ENCODE data around the gene XPC. TPM values are rescaled to one million over a fixed set of nuclear protein-coding genes. Genes with fewer than 3 reads are reported as not detected.

XPC gene
- total and polyA plus RNA-seq, 2 donors: 19.1 to 32.8 TPM

DNA sequence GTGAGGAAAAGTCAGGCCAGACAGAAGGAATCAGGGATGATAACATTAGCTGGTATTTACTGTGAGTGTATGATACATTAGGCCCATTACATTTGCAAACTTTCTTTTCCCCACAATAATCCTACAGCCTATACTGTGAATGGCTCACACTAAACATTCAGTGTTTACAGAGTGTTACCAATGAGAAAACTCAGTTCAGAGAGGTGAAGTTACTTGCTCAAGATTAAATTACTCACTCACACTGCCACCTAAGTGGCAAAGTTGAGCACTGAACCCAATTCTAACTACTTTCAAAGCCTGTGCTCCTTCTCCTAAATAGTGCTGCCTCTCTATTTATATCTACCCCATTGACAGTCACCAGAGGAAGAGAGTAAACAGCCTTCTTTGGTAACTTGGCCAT is 8.5 kb downstream of the XPC start:
- peaks cover 2 to 3% of the 10 kb centered on the region in 2 donors for H3K4me1 ChIP-seq (ENCODE audit: control insufficient read depth in 2 of 2, insufficient read depth in 2 of 2, low read length in 2 of 2)
- no peak overlapping the region for H3K27ac ChIP-seq (ENCODE audit: low read depth in 1 of 2, low read length in 1 of 2)
- no peaks in the 10 kb centered on the region for H3K27me3 ChIP-seq (ENCODE audit: control insufficient read depth in 2 of 2, insufficient read depth in 1 of 2, low read length in 1 of 2)
- no peak overlapping the region for H3K4me3 ChIP-seq (ENCODE audit: low read length in 2 of 2)
- DNase-seq (ENCODE audit: low read depth in 6 of 9, low spot score in 9 of 9): no peak
- no peaks in the 10 kb centered on the region for H3K9me3 ChIP-seq (ENCODE audit: control insufficient read depth in 2 of 2, insufficient read depth in 1 of 2, low read length in 1 of 2)
- H3K36me3 ChIP-seq (ENCODE audit: control insufficient read depth in 2 of 2, insufficient read depth in 2 of 2, low read length in 1 of 2): peaks cover 67 to 72% of the 10 kb centered on the region in 2 donors

DNA sequence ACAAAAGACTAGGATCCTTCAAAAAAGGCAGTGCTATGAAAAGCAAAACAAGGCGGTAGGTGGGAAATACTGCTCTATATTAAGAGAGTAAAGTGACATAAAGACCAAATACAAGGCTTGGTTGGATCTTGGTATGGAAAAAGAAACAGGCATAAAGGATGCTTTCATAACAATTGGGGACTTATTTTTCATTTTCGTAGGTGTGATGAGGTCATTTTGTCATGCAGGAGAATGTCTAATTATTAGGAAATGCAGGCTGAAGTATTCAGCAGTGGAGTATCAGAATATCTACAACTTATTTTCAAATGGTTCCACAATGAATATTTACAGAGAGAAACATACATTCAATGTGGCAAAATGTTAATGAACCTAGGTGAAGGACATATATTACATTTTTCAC is 9.0 kb downstream of the XPC start:
- DNase-seq (ENCODE audit: low read depth in 6 of 9, low spot score in 9 of 9): no peak
- H3K27me3 ChIP-seq (ENCODE audit: control insufficient read depth in 2 of 2, insufficient read depth in 1 of 2, low read length in 1 of 2): no peaks in the 10 kb centered on the region
- H3K4me1 ChIP-seq (ENCODE audit: control insufficient read depth in 2 of 2, insufficient read depth in 2 of 2, low read length in 2 of 2): no peaks in the 10 kb centered on the region
- no peaks in the 10 kb centered on the region for H3K9me3 ChIP-seq (ENCODE audit: control insufficient read depth in 2 of 2, insufficient read depth in 1 of 2, low read length in 1 of 2)
- H3K4me3 ChIP-seq (ENCODE audit: low read length in 2 of 2): no peak overlapping the region
- WGBS: 97% methylated on average over 2 of the region's 2 CpGs
- peaks cover 71 to 77% of the 10 kb centered on the region in 2 donors for H3K36me3 ChIP-seq (ENCODE audit: control insufficient read depth in 2 of 2, insufficient read depth in 2 of 2, low read length in 1 of 2)
- no peak overlapping the region for H3K27ac ChIP-seq (ENCODE audit: low read depth in 1 of 2, low read length in 1 of 2)

DNA sequence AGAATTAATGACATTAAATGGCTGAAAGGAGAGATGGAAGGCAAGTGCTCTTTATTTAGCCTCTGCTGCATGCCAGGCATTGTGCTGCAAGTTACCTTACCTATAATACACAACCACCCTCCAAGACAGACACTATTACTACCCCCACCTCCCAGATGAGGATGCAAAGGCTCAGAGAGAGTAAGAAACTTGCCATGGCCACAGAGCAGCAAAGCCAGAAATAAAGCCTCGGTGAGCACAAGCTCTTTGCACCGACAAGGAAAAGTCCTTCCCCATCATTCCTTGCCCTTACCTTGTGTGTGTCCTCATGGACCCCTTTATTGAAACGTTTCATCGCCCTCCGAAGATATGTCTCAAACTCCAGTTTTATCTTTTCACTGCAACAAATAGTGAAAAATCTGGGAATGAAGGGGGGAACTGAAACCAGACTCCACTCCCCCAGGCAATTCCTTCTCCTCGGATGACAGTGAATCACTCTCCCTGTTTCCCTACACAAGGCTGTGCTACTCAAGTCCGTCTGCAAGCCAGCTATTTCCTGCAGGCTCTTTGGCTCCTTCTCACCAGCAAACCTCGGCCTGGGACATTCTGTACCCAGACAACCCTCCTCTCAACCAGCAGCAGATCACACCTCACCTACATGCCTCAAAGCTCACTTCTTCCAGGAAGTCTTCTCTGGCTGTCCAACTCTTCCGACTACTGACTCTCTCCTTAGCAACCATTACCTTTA is 11.4 kb downstream of the XPC start:
- Histone ChIP-seq H3K4me1 (ENCODE audit: control insufficient read depth in 2 of 2, insufficient read depth in 2 of 2, low read length in 2 of 2) (no peaks in the 10 kb centered on the region), H3K4me3 (ENCODE audit: low read length in 2 of 2) (no peak overlapping the region), H3K27ac (ENCODE audit: low read depth in 1 of 2, low read length in 1 of 2) (no peak overlapping the region), H3K9me3 (ENCODE audit: control insufficient read depth in 2 of 2, insufficient read depth in 1 of 2, low read length in 1 of 2) (no peaks in the 10 kb centered on the region), H3K27me3 (ENCODE audit: control insufficient read depth in 2 of 2, insufficient read depth in 1 of 2, low read length in 1 of 2) (no peaks in the 10 kb centered on the region), H3K36me3 (ENCODE audit: control insufficient read depth in 2 of 2, insufficient read depth in 2 of 2, low read length in 1 of 2) (peaks cover 74 to 82% of the 10 kb centered on the region in 2 donors)
- 98% methylated on average over 9 of the region's 9 CpGs for WGBS
- DNase-seq (ENCODE audit: low read depth in 6 of 9, low spot score in 9 of 9): no peak

DNA sequence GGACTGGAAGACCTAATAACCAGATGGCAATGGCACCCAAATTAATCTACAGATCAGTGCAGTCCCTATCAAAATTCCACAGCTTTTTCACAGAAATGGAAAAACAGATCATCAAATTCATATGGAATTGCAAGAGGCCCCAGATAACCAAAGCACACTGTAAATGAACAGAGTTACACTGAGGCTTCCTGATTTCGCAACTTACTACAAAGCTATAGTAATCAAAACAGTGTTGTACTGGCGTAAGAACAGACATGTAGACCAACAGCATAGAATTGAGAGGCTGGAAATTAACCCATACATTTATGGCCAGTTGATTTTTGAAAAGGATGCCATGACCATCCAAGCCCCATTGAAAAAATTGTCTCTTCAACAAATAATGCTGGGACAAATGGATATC is 16.2 kb downstream of the XPC start:
- Histone ChIP-seq H3K9me3 (ENCODE audit: control insufficient read depth in 2 of 2, insufficient read depth in 1 of 2, low read length in 1 of 2) (peaks cover 0 to 2% of the 10 kb centered on the region in 2 donors), H3K4me1 (ENCODE audit: control insufficient read depth in 2 of 2, insufficient read depth in 2 of 2, low read length in 2 of 2) (peaks cover 0 to 2% of the 10 kb centered on the region in 2 donors), H3K27ac (ENCODE audit: low read depth in 1 of 2, low read length in 1 of 2) (no peak overlapping the region), H3K36me3 (ENCODE audit: control insufficient read depth in 2 of 2, insufficient read depth in 2 of 2, low read length in 1 of 2) (peaks cover 69 to 85% of the 10 kb centered on the region in 2 donors), H3K4me3 (ENCODE audit: low read length in 2 of 2) (no peak overlapping the region), H3K27me3 (ENCODE audit: control insufficient read depth in 2 of 2, insufficient read depth in 1 of 2, low read length in 1 of 2) (no peaks in the 10 kb centered on the region)
- 96% methylated on average over 2 of the region's 2 CpGs for WGBS
- DNase-seq (ENCODE audit: low read depth in 6 of 9, low spot score in 9 of 9): no peak

DNA sequence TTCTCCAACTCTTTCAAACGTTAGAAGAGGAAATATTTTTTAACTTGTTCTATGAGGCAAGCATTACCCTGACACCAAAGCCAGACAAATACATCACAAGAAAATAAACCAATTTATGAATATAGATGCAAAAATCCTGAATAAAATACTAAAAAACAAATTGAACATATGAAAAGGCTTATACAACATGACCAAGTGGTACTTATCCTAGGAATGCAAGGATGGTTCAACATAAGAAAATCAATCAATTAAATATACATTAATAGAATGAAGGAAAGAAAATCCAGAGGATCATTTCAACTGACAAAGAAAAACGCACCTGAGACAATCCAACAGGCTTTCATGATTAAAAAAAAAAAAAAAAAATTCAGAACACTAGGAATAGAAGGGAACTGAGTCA is 17.1 kb downstream of the XPC start:
- peaks cover 0 to 10% of the 10 kb centered on the region in 2 donors for H3K4me1 ChIP-seq (ENCODE audit: control insufficient read depth in 2 of 2, insufficient read depth in 2 of 2, low read length in 2 of 2)
- no peak for DNase-seq (ENCODE audit: low read depth in 6 of 9, low spot score in 9 of 9)
- no peak overlapping the region for H3K4me3 ChIP-seq (ENCODE audit: low read length in 2 of 2)
- no peaks in the 10 kb centered on the region for H3K27me3 ChIP-seq (ENCODE audit: control insufficient read depth in 2 of 2, insufficient read depth in 1 of 2, low read length in 1 of 2)
- over 99% methylated on average over 2 of the region's 2 CpGs for WGBS
- H3K9me3 ChIP-seq (ENCODE audit: control insufficient read depth in 2 of 2, insufficient read depth in 1 of 2, low read length in 1 of 2): peaks cover 0 to 2% of the 10 kb centered on the region in 2 donors
- H3K36me3 ChIP-seq (ENCODE audit: control insufficient read depth in 2 of 2, insufficient read depth in 2 of 2, low read length in 1 of 2): peaks cover 61 to 86% of the 10 kb centered on the region in 2 donors
- no peak overlapping the region for H3K27ac ChIP-seq (ENCODE audit: low read depth in 1 of 2, low read length in 1 of 2)

DNA sequence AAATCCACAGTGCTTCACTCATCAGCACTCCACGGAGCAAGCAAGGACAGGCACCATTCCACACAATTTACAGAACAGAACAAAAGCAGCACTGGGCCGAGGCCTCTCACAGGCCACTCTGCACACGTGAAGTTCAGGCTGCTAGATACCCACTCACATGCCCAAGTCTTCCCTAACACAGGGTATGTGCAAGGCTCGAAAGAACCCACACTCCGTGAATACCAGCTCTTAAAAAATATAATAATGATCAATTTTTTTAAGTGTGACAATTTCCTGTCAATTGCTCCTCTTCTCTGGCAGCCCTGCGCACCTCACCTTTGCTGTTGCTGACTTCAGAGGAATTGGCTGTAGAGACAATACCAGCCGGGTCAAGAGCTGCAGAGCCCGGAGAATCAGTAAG is 19.0 kb downstream of the XPC start:
- peaks cover 52 to 77% of the 10 kb centered on the region in 2 donors for H3K36me3 ChIP-seq (ENCODE audit: control insufficient read depth in 2 of 2, insufficient read depth in 2 of 2, low read length in 1 of 2)
- H3K9me3 ChIP-seq (ENCODE audit: control insufficient read depth in 2 of 2, insufficient read depth in 1 of 2, low read length in 1 of 2): peaks cover 0 to 2% of the 10 kb centered on the region in 2 donors
- no peak overlapping the region for H3K4me3 ChIP-seq (ENCODE audit: low read length in 2 of 2)
- DNase-seq (ENCODE audit: low read depth in 6 of 9, low spot score in 9 of 9): no peak
- peaks cover 0 to 13% of the 10 kb centered on the region in 2 donors for H3K4me1 ChIP-seq (ENCODE audit: control insufficient read depth in 2 of 2, insufficient read depth in 2 of 2, low read length in 2 of 2)
- WGBS: 99% methylated on average over 8 of the region's 8 CpGs
- H3K27ac ChIP-seq (ENCODE audit: low read depth in 1 of 2, low read length in 1 of 2): no peak overlapping the region
- H3K27me3 ChIP-seq (ENCODE audit: control insufficient read depth in 2 of 2, insufficient read depth in 1 of 2, low read length in 1 of 2): no peaks in the 10 kb centered on the region

DNA sequence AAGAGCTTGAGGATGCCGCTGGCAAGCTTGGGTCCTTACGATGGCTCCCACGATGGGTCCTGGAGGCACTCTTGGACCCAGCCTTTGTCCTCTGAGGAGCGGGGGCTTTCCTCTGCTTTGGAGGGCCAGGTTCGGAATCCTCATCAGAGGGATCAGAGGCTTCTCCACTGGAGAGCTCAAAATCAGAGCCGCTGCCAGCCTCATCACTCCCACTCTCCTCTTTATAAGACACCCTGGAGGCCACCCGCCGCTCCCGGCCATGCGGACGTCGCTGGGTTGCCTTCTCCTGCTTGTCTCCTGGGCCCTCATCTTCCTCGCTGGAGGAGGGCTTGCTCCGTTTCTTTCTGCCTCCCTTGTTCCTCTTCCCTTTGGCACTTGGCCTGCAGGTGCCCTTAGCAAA is 20.0 kb downstream of the XPC start:
- Histone ChIP-seq H3K27me3 (ENCODE audit: control insufficient read depth in 2 of 2, insufficient read depth in 1 of 2, low read length in 1 of 2) (no peaks in the 10 kb centered on the region), H3K27ac (ENCODE audit: low read depth in 1 of 2, low read length in 1 of 2) (no peak overlapping the region), H3K4me1 (ENCODE audit: control insufficient read depth in 2 of 2, insufficient read depth in 2 of 2, low read length in 2 of 2) (peaks cover 0 to 15% of the 10 kb centered on the region in 2 donors), H3K9me3 (ENCODE audit: control insufficient read depth in 2 of 2, insufficient read depth in 1 of 2, low read length in 1 of 2) (peaks cover 0 to 2% of the 10 kb centered on the region in 2 donors), H3K36me3 (ENCODE audit: control insufficient read depth in 2 of 2, insufficient read depth in 2 of 2, low read length in 1 of 2) (peaks cover 49 to 79% of the 10 kb centered on the region in 2 donors), H3K4me3 (ENCODE audit: low read length in 2 of 2) (no peak overlapping the region)
- 94% methylated on average over 14 of the region's 14 CpGs for WGBS
- DNase-seq (ENCODE audit: low read depth in 6 of 9, low spot score in 9 of 9): no peak

DNA sequence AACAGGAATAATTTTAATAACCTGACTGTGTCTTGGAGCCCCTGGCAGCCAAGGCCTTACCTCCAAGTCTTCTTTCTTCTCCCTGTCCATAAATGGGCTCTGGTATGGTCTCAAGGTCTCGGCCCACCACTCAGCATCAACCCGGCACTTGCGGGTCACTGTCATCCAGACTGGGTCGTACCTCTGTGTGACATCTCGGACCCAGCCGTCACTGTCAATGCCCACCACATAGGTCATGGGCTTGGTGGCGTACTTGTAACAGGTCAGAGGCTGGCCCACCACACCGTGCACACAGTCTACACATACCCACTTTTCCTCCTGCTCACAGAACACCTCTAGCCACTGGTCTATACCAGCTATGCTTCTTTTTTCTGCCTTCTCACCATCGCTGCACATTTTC is 20.4 kb downstream of the XPC start:
- peaks cover 50 to 78% of the 10 kb centered on the region in 2 donors for H3K36me3 ChIP-seq (ENCODE audit: control insufficient read depth in 2 of 2, insufficient read depth in 2 of 2, low read length in 1 of 2)
- WGBS: over 99% methylated on average over 9 of the region's 9 CpGs
- no peak overlapping the region for H3K27ac ChIP-seq (ENCODE audit: low read depth in 1 of 2, low read length in 1 of 2)
- peaks cover 0 to 15% of the 10 kb centered on the region in 2 donors for H3K4me1 ChIP-seq (ENCODE audit: control insufficient read depth in 2 of 2, insufficient read depth in 2 of 2, low read length in 2 of 2)
- H3K4me3 ChIP-seq (ENCODE audit: low read length in 2 of 2): no peak overlapping the region
- no peaks in the 10 kb centered on the region for H3K27me3 ChIP-seq (ENCODE audit: control insufficient read depth in 2 of 2, insufficient read depth in 1 of 2, low read length in 1 of 2)
- no peak for DNase-seq (ENCODE audit: low read depth in 6 of 9, low spot score in 9 of 9)
- H3K9me3 ChIP-seq (ENCODE audit: control insufficient read depth in 2 of 2, insufficient read depth in 1 of 2, low read length in 1 of 2): peaks cover 0 to 2% of the 10 kb centered on the region in 2 donors

DNA sequence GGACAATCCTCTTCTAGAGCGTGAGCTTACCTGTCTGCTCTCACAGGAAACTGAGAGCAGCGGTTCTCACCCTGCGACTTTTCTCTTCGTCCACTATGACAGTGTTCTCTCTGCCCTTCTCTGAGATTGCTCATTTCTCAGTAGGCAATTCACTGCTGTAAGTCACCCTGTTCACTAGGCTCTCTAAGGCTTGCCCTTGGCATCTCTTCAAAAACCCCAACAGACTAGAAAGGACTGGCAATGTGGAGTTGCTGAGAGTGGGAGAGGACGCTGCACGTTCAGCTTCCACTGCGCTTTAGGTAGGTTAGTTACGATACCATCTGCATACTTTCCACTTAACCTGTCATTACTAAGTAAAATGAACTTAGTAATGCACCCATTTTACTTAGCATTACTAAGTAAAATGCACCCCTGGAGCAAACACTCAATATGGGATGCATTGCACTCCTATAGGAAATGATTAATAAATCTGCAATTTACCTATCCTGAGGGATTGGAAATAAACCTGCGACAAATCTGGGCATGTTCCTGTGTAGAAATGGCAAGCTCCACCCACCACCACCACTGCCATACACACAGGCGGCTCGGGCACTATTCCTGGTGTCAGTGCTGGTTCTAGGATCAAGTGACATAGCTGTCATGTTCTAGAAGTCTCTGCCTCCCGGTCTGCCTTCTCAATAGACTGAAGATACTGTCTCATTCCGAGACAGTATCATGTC is 21.4 kb downstream of the XPC start:
- H3K9me3 ChIP-seq (ENCODE audit: control insufficient read depth in 2 of 2, insufficient read depth in 1 of 2, low read length in 1 of 2): peaks cover 0 to 2% of the 10 kb centered on the region in 2 donors
- H3K27me3 ChIP-seq (ENCODE audit: control insufficient read depth in 2 of 2, insufficient read depth in 1 of 2, low read length in 1 of 2): no peaks in the 10 kb centered on the region
- DNase-seq (ENCODE audit: low read depth in 6 of 9, low spot score in 9 of 9): no peak
- H3K4me3 ChIP-seq (ENCODE audit: low read length in 2 of 2): no peak overlapping the region
- H3K4me1 ChIP-seq (ENCODE audit: control insufficient read depth in 2 of 2, insufficient read depth in 2 of 2, low read length in 2 of 2): peaks cover 0 to 23% of the 10 kb centered on the region in 2 donors
- peaks cover 48 to 77% of the 10 kb centered on the region in 2 donors for H3K36me3 ChIP-seq (ENCODE audit: control insufficient read depth in 2 of 2, insufficient read depth in 2 of 2, low read length in 1 of 2)
- WGBS: 87% methylated on average over 13 of the region's 13 CpGs
- H3K27ac ChIP-seq (ENCODE audit: low read depth in 1 of 2, low read length in 1 of 2): no peak overlapping the region
